IMR-90 (cell line): ENCODE results near the gene NEDD4L.

ENCODE experiments used
- CEBPB ChIP-seq: IDR thresholded peaks from 2 replicates; pipeline ENCODE4 v1.6.1; 2012; ENCODE audit warnings: low read depth, low read length, improper control_type of control experiment
- FOS ChIP-seq: fragments of 150-350 bp; IDR thresholded peaks from 2 replicates; pipeline ENCODE4 v1.6.1; 2016; ENCODE audit warnings: low read depth, low read length
- MAZ ChIP-seq: IDR thresholded peaks from 2 replicates; pipeline ENCODE4 v1.6.1; 2012; ENCODE audit warnings: low read depth, mild to moderate bottlenecking, low read length, improper control_type of control experiment, moderate library complexity, borderline replicate concordance
- POLR2A ChIP-seq: IDR thresholded peaks from 2 replicates; pipeline ENCODE4 v1.6.1; 2012; ENCODE audit warnings: mild to moderate bottlenecking, low read depth, low read length
- RAD21 ChIP-seq: IDR thresholded peaks from 2 replicates; pipeline ENCODE4 v1.6.1; 2012; ENCODE audit warnings: low read length, improper control_type of control experiment
- RCOR1 ChIP-seq: IDR thresholded peaks from 2 replicates; pipeline ENCODE4 v1.6.1; 2012; ENCODE audit warnings: mild to moderate bottlenecking, low read length, improper control_type of control experiment; ENCODE audit not compliant: insufficient replicate concordance
- RFX5 ChIP-seq: IDR thresholded peaks from 2 replicates; pipeline ENCODE4 v1.8.0; 2012; ENCODE audit warnings: low read depth, mild to moderate bottlenecking, low read length, moderate library complexity
- SMC3 ChIP-seq: fragments of 150-350 bp; IDR thresholded peaks from 2 replicates; pipeline ENCODE4 v1.6.1; 2016; ENCODE audit warnings: low read depth, mild to moderate bottlenecking, antibody characterized with exemption, low read length, moderate library complexity
- USF2 ChIP-seq: fragments of 150-350 bp; IDR thresholded peaks from 2 replicates; pipeline ENCODE4 v1.6.1; 2017; ENCODE audit warnings: mild to moderate bottlenecking, antibody characterized with exemption, low read length, low read depth
- TF ChIP-seq, protein P1 (sequence below): conservative IDR thresholded peaks from 2 replicates; pipeline ENCODE4 v1.5.1; 2012; ENCODE audit warnings: mild to moderate bottlenecking, low read depth, low read length, improper control_type of control experiment
- TF ChIP-seq, protein P2 (sequence below): fragments of 150-350 bp; IDR thresholded peaks from 2 replicates; pipeline ENCODE4 v1.6.1; 2016; ENCODE audit warnings: low read depth, mild to moderate bottlenecking, low read length, moderate library complexity, borderline replicate concordance

DNA sequence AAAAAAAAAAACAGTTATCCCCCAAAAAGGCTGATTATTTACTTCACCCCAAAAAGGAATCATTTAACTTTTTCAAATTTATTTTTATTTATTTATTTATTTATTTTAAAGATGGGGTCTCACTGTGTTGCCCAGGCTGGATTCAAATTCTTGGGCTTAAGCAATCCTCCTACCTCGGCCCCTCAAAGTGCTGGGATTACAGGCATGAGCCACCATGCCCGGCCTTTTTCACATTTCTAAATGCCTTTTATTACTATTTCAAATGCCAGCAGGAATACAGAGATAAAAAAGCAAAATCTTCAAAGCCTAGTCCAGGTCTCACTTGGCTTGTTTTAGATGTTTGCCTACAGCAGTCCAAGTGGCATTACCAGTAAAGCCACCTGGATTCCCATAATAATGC is 345.7 kb downstream of the NEDD4L start:
- TF ChIP-seq, protein P1, sequence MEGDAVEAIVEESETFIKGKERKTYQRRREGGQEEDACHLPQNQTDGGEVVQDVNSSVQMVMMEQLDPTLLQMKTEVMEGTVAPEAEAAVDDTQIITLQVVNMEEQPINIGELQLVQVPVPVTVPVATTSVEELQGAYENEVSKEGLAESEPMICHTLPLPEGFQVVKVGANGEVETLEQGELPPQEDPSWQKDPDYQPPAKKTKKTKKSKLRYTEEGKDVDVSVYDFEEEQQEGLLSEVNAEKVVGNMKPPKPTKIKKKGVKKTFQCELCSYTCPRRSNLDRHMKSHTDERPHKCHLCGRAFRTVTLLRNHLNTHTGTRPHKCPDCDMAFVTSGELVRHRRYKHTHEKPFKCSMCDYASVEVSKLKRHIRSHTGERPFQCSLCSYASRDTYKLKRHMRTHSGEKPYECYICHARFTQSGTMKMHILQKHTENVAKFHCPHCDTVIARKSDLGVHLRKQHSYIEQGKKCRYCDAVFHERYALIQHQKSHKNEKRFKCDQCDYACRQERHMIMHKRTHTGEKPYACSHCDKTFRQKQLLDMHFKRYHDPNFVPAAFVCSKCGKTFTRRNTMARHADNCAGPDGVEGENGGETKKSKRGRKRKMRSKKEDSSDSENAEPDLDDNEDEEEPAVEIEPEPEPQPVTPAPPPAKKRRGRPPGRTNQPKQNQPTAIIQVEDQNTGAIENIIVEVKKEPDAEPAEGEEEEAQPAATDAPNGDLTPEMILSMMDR: no peak
- TF ChIP-seq USF2 (no peak), RCOR1 (no peak), POLR2A (no peak), SMC3 (no peak), FOS (no peak), RFX5 (no peak), RAD21 (no peak), MAZ (no peak), CEBPB (no peak)
- TF ChIP-seq, protein P2, sequence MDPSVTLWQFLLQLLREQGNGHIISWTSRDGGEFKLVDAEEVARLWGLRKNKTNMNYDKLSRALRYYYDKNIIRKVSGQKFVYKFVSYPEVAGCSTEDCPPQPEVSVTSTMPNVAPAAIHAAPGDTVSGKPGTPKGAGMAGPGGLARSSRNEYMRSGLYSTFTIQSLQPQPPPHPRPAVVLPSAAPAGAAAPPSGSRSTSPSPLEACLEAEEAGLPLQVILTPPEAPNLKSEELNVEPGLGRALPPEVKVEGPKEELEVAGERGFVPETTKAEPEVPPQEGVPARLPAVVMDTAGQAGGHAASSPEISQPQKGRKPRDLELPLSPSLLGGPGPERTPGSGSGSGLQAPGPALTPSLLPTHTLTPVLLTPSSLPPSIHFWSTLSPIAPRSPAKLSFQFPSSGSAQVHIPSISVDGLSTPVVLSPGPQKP: no peak
